ENCODE data around the gene MAU2. TPM values are rescaled to one million over a fixed set of nuclear protein-coding genes. Genes with fewer than 3 reads are reported as not detected.
"Not testable (repeated sequence)": the region's sequence is repeated elsewhere in the genome, so short reads cannot be mapped to it uniquely, and the experiment has no call there.

MAU2 gene
- total and polyA plus RNA-seq, 4 donors: 11.3 to 82.8 (median 45.3) TPM

GRCh38 chr19:19388568-19389555, 68.2 kb downstream of the MAU2 start:
- no peak overlapping the region for H3K4me3 ChIP-seq (ENCODE audit: low read length in 2 of 2)
- peak overlapping the region; percentile 62 to 79 for H3K27ac ChIP-seq (ENCODE audit: low read depth in 1 of 2, low read length in 2 of 2)
- DNase-seq (no peak), ATAC-seq (ENCODE audit: low FRiP score) (no peak)
- intact Hi-C loops (cut with DNase I): no loop called here
- no peaks in the 10 kb centered on the region for H3K9me3 ChIP-seq (ENCODE audit: control insufficient read depth, low read length)
- no peaks in the 10 kb centered on the region for H3K4me1 ChIP-seq (ENCODE audit: control insufficient read depth in 1 of 2, insufficient read depth in 2 of 2, low read length in 2 of 2)
- WGBS, 2 donors: 15 to 19% methylated on average over 13 of the region's 13 CpGs
- no peaks in the 10 kb centered on the region for H3K27me3 ChIP-seq (ENCODE audit: control insufficient read depth in 1 of 2, insufficient read depth in 2 of 2, low read length in 1 of 2)
- no peaks in the 10 kb centered on the region for H3K36me3 ChIP-seq (ENCODE audit: control insufficient read depth in 1 of 2, insufficient read depth in 2 of 2, low read length in 1 of 2)

- WGBS, 2 donors: 78 to 85% methylated on average over 12 of the region's 12 CpGs
- DNase-seq: not testable (repeated sequence)
These were observed 69.1 kb downstream of the MAU2 start for GRCh38 chr19:19389683-19390082.

GRCh38 chr19:19394333-19394732, 73.7 kb downstream of the MAU2 start:
- 91 to 93% methylated on average over 7 of the region's 7 CpGs for WGBS, 2 donors

More at GRCh38 chr19:19389683-19390082, 69.1 kb downstream of the MAU2 start:
- H3K9me3 ChIP-seq (ENCODE audit: control insufficient read depth, low read length); H3K4me1 ChIP-seq (ENCODE audit: control insufficient read depth in 1 of 2, insufficient read depth in 2 of 2, low read length in 2 of 2); ATAC-seq (ENCODE audit: low FRiP score); H3K4me3 ChIP-seq (ENCODE audit: low read length in 2 of 2); H3K36me3 ChIP-seq (ENCODE audit: control insufficient read depth in 1 of 2, insufficient read depth in 2 of 2, low read length in 1 of 2); H3K27me3 ChIP-seq (ENCODE audit: control insufficient read depth in 1 of 2, insufficient read depth in 2 of 2, low read length in 1 of 2); intact Hi-C loops (cut with DNase I): not testable (repeated sequence)
- H3K27ac ChIP-seq (ENCODE audit: low read depth in 1 of 2, low read length in 2 of 2): peak overlapping the region in 1 of 2 donors; percentile 62

GRCh38 chr19:19399733-19400433, 79.3 kb downstream of the MAU2 start:
- ATAC-seq (ENCODE audit: low FRiP score) (peak; percentile 49), DNase-seq (no peak)
- 3 to 9% methylated on average over 9 of the region's 9 CpGs for WGBS, 2 donors
- intact Hi-C loops (cut with DNase I): no loop called here
- H3K4me3 ChIP-seq (ENCODE audit: low read length in 2 of 2): no peak overlapping the region
- H3K27ac ChIP-seq (ENCODE audit: low read depth in 1 of 2, low read length in 2 of 2): peak overlapping the region; percentile 32 to 60
- no peaks in the 10 kb centered on the region for H3K9me3 ChIP-seq (ENCODE audit: control insufficient read depth, low read length)
- H3K4me1 ChIP-seq (ENCODE audit: control insufficient read depth in 1 of 2, insufficient read depth in 2 of 2, low read length in 2 of 2): peaks cover 1 to 14% of the 10 kb centered on the region in 2 donors
- no peaks in the 10 kb centered on the region for H3K36me3 ChIP-seq (ENCODE audit: control insufficient read depth in 1 of 2, insufficient read depth in 2 of 2, low read length in 1 of 2)
- H3K27me3 ChIP-seq (ENCODE audit: control insufficient read depth in 1 of 2, insufficient read depth in 2 of 2, low read length in 1 of 2): no peaks in the 10 kb centered on the region

More at GRCh38 chr19:19394333-19394732, 73.7 kb downstream of the MAU2 start:
- H3K27me3 ChIP-seq (ENCODE audit: control insufficient read depth in 1 of 2, insufficient read depth in 2 of 2, low read length in 1 of 2); H3K27ac ChIP-seq (ENCODE audit: low read depth in 1 of 2, low read length in 2 of 2); H3K9me3 ChIP-seq (ENCODE audit: control insufficient read depth, low read length); ATAC-seq (ENCODE audit: low FRiP score); intact Hi-C loops (cut with DNase I); DNase-seq; H3K4me3 ChIP-seq (ENCODE audit: low read length in 2 of 2); H3K36me3 ChIP-seq (ENCODE audit: control insufficient read depth in 1 of 2, insufficient read depth in 2 of 2, low read length in 1 of 2); H3K4me1 ChIP-seq (ENCODE audit: control insufficient read depth in 1 of 2, insufficient read depth in 2 of 2, low read length in 2 of 2): not testable (repeated sequence)

- H3K9me3 ChIP-seq (ENCODE audit: control insufficient read depth, low read length): no peaks in the 10 kb centered on the region
- 86 to 89% methylated on average over 11 of the region's 11 CpGs for WGBS, 2 donors
- no peaks in the 10 kb centered on the region for H3K36me3 ChIP-seq (ENCODE audit: control insufficient read depth in 1 of 2, insufficient read depth in 2 of 2, low read length in 1 of 2)
- DNase-seq: no peak
- H3K27me3 ChIP-seq (ENCODE audit: control insufficient read depth in 1 of 2, insufficient read depth in 2 of 2, low read length in 1 of 2): no peaks in the 10 kb centered on the region
- H3K4me3 ChIP-seq (ENCODE audit: low read length in 2 of 2): no peak overlapping the region
- peaks cover 1 to 14% of the 10 kb centered on the region in 2 donors for H3K4me1 ChIP-seq (ENCODE audit: control insufficient read depth in 1 of 2, insufficient read depth in 2 of 2, low read length in 2 of 2)
- ATAC-seq (ENCODE audit: low FRiP score): no peak
- no peak overlapping the region for H3K27ac ChIP-seq (ENCODE audit: low read depth in 1 of 2, low read length in 2 of 2)
- intact Hi-C loops (cut with DNase I): no loop called here
These were observed 82.2 kb downstream of the MAU2 start for GRCh38 chr19:19402656-19403372.

- intact Hi-C loops (cut with DNase I): no loop called here
- 64 to 66% methylated on average over 5 of the region's 5 CpGs for WGBS, 2 donors
- Histone ChIP-seq H3K4me3 (ENCODE audit: low read length in 2 of 2) (no peak overlapping the region), H3K27me3 (ENCODE audit: control insufficient read depth in 1 of 2, insufficient read depth in 2 of 2, low read length in 1 of 2) (no peaks in the 10 kb centered on the region), H3K27ac (ENCODE audit: low read depth in 1 of 2, low read length in 2 of 2) (no peak overlapping the region), H3K9me3 (ENCODE audit: control insufficient read depth, low read length) (no peaks in the 10 kb centered on the region), H3K4me1 (ENCODE audit: control insufficient read depth in 1 of 2, insufficient read depth in 2 of 2, low read length in 2 of 2) (peaks cover 1 to 14% of the 10 kb centered on the region in 2 donors), H3K36me3 (ENCODE audit: control insufficient read depth in 1 of 2, insufficient read depth in 2 of 2, low read length in 1 of 2) (no peaks in the 10 kb centered on the region)
- ATAC-seq (ENCODE audit: low FRiP score) (no peak), DNase-seq (no peak)
These were observed 82.8 kb downstream of the MAU2 start for GRCh38 chr19:19403373-19403901.

- Histone ChIP-seq H3K4me1 (ENCODE audit: control insufficient read depth in 1 of 2, insufficient read depth in 2 of 2, low read length in 2 of 2) (peaks cover 1 to 11% of the 10 kb centered on the region in 2 donors), H3K9me3 (ENCODE audit: control insufficient read depth, low read length) (no peaks in the 10 kb centered on the region), H3K4me3 (ENCODE audit: low read length in 2 of 2) (peak within 1 kb of the TSS; percentile 91 to 99), H3K27me3 (ENCODE audit: control insufficient read depth in 1 of 2, insufficient read depth in 2 of 2, low read length in 1 of 2) (no peaks in the 10 kb centered on the region), H3K36me3 (ENCODE audit: control insufficient read depth in 1 of 2, insufficient read depth in 2 of 2, low read length in 1 of 2) (no peaks in the 10 kb centered on the region), H3K27ac (ENCODE audit: low read depth in 1 of 2, low read length in 2 of 2) (peak within 1 kb of the TSS; percentile 49 to 96)
- intact Hi-C loops (cut with DNase I): loop anchor here (1.0 to 5.0 kb wide), 4 partner anchors 18 to 82 kb away; no protein-coding TSS in a partner anchor
- DNase-seq (peak; percentile 97 to 98), ATAC-seq (ENCODE audit: low FRiP score) (peak; percentile 98)
- 1 to 2% methylated on average over 62 to 90 of the region's 90 CpGs for WGBS, 2 donors
These were observed 84.5 kb downstream of the MAU2 start, which contains the start of gene GATAD2A for GRCh38 chr19:19404879-19405860. TSS of gene GATAD2A (plus strand) at chr19:19405675. CDS start at chr19:19465346, 59,671 bp downstream.

All from aorta (tissue), 5 donors.